Ishikawa (cell line): ENCODE data around the gene ARF6.

Experiments
- CEBPB ChIP-seq: IDR thresholded peaks from 2 replicates; pipeline ENCODE4 v1.6.1; 2012
- CREB1 ChIP-seq: IDR thresholded peaks from 2 replicates; pipeline ENCODE4 v1.6.1; 2012; ENCODE audit warnings: low read depth
- EGR1 ChIP-seq: IDR thresholded peaks from 2 replicates; pipeline ENCODE4 v1.6.1; 2012
- EP300 ChIP-seq: IDR thresholded peaks from 2 replicates; pipeline ENCODE4 v1.6.1; 2012; ENCODE audit warnings: borderline replicate concordance
- FOXM1 ChIP-seq: IDR thresholded peaks from 2 replicates; pipeline ENCODE4 v1.6.1; 2012; ENCODE audit warnings: low read depth, borderline replicate concordance
- NFIC ChIP-seq: IDR thresholded peaks from 2 replicates; pipeline ENCODE4 v1.6.1; 2012
- RAD21 ChIP-seq: IDR thresholded peaks from 2 replicates; pipeline ENCODE4 v1.6.1; 2012; ENCODE audit warnings: low read depth
- REST ChIP-seq: IDR thresholded peaks from 2 replicates; pipeline ENCODE4 v1.6.1; 2012; ENCODE audit warnings: low read depth, mild to moderate bottlenecking
- TAF1 ChIP-seq: IDR thresholded peaks from 2 replicates; pipeline ENCODE4 v1.6.1; 2012; ENCODE audit warnings: low read depth, mild to moderate bottlenecking
- TCF12 ChIP-seq: IDR thresholded peaks from 2 replicates; pipeline ENCODE4 v1.6.1; 2012; ENCODE audit warnings: low read depth
- TEAD4 ChIP-seq: IDR thresholded peaks from 2 replicates; pipeline ENCODE4 v1.6.1; 2012
- USF1 ChIP-seq: IDR thresholded peaks from 2 replicates; pipeline ENCODE4 v1.6.1; 2012
- YY1 ChIP-seq: IDR thresholded peaks from 2 replicates; pipeline ENCODE4 v1.6.1; 2012; ENCODE audit warnings: low read depth
- ZBTB7A ChIP-seq: IDR thresholded peaks from 2 replicates; pipeline ENCODE4 v1.6.1; 2012; ENCODE audit warnings: low read depth
- TF ChIP-seq, protein P1 (sequence below): IDR thresholded peaks from 2 replicates; pipeline ENCODE4 v1.6.1; 2012

ARF6 gene

GRCh38 chr14:49853158-49853477, 39.8 kb upstream of the ARF6 start:
- TF ChIP-seq NFIC = no peak
- TF ChIP-seq ZBTB7A = no peak
- TF ChIP-seq RAD21 = no peak
- TF ChIP-seq REST = no peak
- no peak for TF ChIP-seq CEBPB

- TF ChIP-seq FOXM1 (no peak), YY1 (peak; percentile 58; the same call in 1 of the 2 replicates), RAD21 (peak; percentile 56), REST (no peak), CEBPB (0 out of 2 replicates have a peak, but pooled peaks have one; percentile 18), USF1 (peak; percentile 18; the same call in 1 of the 2 replicates), CREB1 (no peak), EGR1 (no peak), TCF12 (peak; percentile 26; the same call in 1 of the 2 replicates), EP300 (no peak), NFIC (no peak), TEAD4 (peak; percentile 99), TAF1 (no peak), ZBTB7A (no peak)
- TF ChIP-seq, protein P1, sequence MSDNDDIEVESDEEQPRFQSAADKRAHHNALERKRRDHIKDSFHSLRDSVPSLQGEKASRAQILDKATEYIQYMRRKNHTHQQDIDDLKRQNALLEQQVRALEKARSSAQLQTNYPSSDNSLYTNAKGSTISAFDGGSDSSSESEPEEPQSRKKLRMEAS = peak; percentile 86
These were observed 39.1 kb upstream of the ARF6 start for GRCh38 chr14:49853572-49854375.

- TF ChIP-seq CEBPB (no peak), EGR1 (no peak), EP300 (no peak), YY1 (no peak), CREB1 (no peak), TAF1 (no peak), ZBTB7A (no peak), REST (no peak), TEAD4 (no peak), TCF12 (no peak), FOXM1 (no peak), NFIC (no peak), USF1 (no peak), RAD21 (no peak)
- TF ChIP-seq, protein P1 = no peak
These were observed 35.4 kb upstream of the ARF6 start for GRCh38 chr14:49857427-49858003.

- no peak for TF ChIP-seq USF1
- no peak for TF ChIP-seq REST
- no peak for TF ChIP-seq YY1
- TF ChIP-seq CEBPB = no peak
- no peak for TF ChIP-seq TAF1
- TF ChIP-seq EP300 = no peak
- no peak for TF ChIP-seq TCF12
- TF ChIP-seq CREB1 = no peak
- TF ChIP-seq RAD21 = no peak
- TF ChIP-seq ZBTB7A = no peak
- TF ChIP-seq EGR1 = no peak
- no peak for TF ChIP-seq FOXM1
- TF ChIP-seq TEAD4 = no peak
- no peak for TF ChIP-seq NFIC
- TF ChIP-seq, protein P1 = no peak
These were observed 34.5 kb upstream of the ARF6 start for GRCh38 chr14:49858383-49858782.
